HG02938 (cell line): ENCODE measurements around the gene PACSIN3.

Experiments used
- ATAC-seq: cut with Tn5 transposase; IDR thresholded peaks from one replicate; pipeline ENCODE4 v1.9.1; 2021; ENCODE audit warnings: mild to moderate bottlenecking, moderate library complexity; ENCODE audit not compliant: unreplicated experiment

PACSIN3 gene

GRCh38 chr11:47177229-47177845 is 8.9 kb downstream of the PACSIN3 start:
- peak; percentile 63 for ATAC-seq

GRCh38 chr11:47176328-47177228 is 9.7 kb downstream of the PACSIN3 start, which contains the start of gene ARFGAP2:
TSS of gene ARFGAP2 (minus strand) at chr11:47176879. CDS start at chr11:47176853, 26 bp downstream.
- ATAC-seq: peak; percentile 82

GRCh38 chr11:47175746-47176327 is 10.4 kb downstream of the PACSIN3 start:
- ATAC-seq: peak; percentile 11

- no peak for ATAC-seq
Measured at GRCh38 chr11:47172740-47173336, 13.4 kb downstream of the PACSIN3 start.

- no peak for ATAC-seq
Measured at GRCh38 chr11:47171856-47172255, 14.4 kb downstream of the PACSIN3 start.

- ATAC-seq: no peak
Measured at GRCh38 chr11:47171061-47171838, 15.0 kb downstream of the PACSIN3 start.

- no peak for ATAC-seq
Measured at GRCh38 chr11:47166368-47166767, 19.9 kb downstream of the PACSIN3 start.

GRCh38 chr11:47165253-47165840 is 20.9 kb downstream of the PACSIN3 start:
- ATAC-seq: no peak

- ATAC-seq: no peak
Measured at GRCh38 chr11:47164321-47164720, 21.9 kb downstream of the PACSIN3 start.

GRCh38 chr11:47163898-47164297 is 22.3 kb downstream of the PACSIN3 start:
- no peak for ATAC-seq

GRCh38 chr11:47163193-47163592 is 23.0 kb downstream of the PACSIN3 start:
- ATAC-seq: no peak

- ATAC-seq: no peak
Measured at GRCh38 chr11:47162426-47162825, 23.8 kb downstream of the PACSIN3 start.

- no peak for ATAC-seq
Measured at GRCh38 chr11:47161890-47162289, 24.3 kb downstream of the PACSIN3 start.

- peak; percentile 66 for ATAC-seq
Measured at GRCh38 chr11:47161134-47161854, 24.9 kb downstream of the PACSIN3 start.

- no peak for ATAC-seq
Measured at GRCh38 chr11:47160753-47161133, 25.5 kb downstream of the PACSIN3 start.

- ATAC-seq: no peak
Measured at GRCh38 chr11:47158242-47158641, 28.0 kb downstream of the PACSIN3 start.

GRCh38 chr11:47157805-47158204 is 28.4 kb downstream of the PACSIN3 start:
- ATAC-seq: no peak

- ATAC-seq: no peak
Measured at GRCh38 chr11:47156951-47157350, 29.3 kb downstream of the PACSIN3 start.

- no peak for ATAC-seq
Measured at GRCh38 chr11:47156333-47156732, 29.9 kb downstream of the PACSIN3 start.

- ATAC-seq: no peak
Measured at GRCh38 chr11:47155879-47156278, 30.4 kb downstream of the PACSIN3 start.
